AG04449 (cell line): ENCODE results near the gene RADIL.

Source experiments
- CTCF ChIA-PET: fragments of 350-600 bp; formaldehyde crosslinking; extraction: SDS; loops from one replicate; lab custom pipeline; 2021; ENCODE audit warnings: antibody characterized with exemption; lab: Yijun Ruan, JAX
- POLR2A ChIA-PET: fragments of 400-600, 350-600 bp; formaldehyde crosslinking; extraction: SDS; loops from one replicate; lab custom pipeline; 2020; ENCODE audit warnings: antibody characterized with exemption, inconsistent platforms; lab: Yijun Ruan, JAX
- DNase-seq: peaks from one replicate; pipeline ENCODE4 v3.0.0-alpha.2; 2010; ENCODE audit warnings: low read depth, low spot score
- H3K4me3 ChIP-seq: 2 replicates; pipeline ENCODE4 v1.5.1; 2011; ENCODE audit warnings: low read depth, mild to moderate bottlenecking, control low read depth, low read length
- CTCF ChIP-seq: IDR thresholded peaks from one replicate; pipeline ENCODE4 v1.5.1; 2011; ENCODE audit warnings: mild to moderate bottlenecking, moderate library complexity, low read length, control low read depth, inconsistent platforms; ENCODE audit not compliant: insufficient read depth; ENCODE audit errors: missing control alignments

Gene RADIL

GRCh38 chr7:4878336-4879335 lies 4.9 kb downstream of the RADIL start:
- ChIA-PET POLR2A (no interaction called here), CTCF (no interaction called here)
- no peak for DNase-seq
- TF ChIP-seq CTCF = no peak
- H3K4me3 ChIP-seq = no peak overlapping the region

- H3K4me3 ChIP-seq = no peak overlapping the region
- no peak for TF ChIP-seq CTCF
- no peak for DNase-seq
- ChIA-PET POLR2A (no interaction called here), CTCF (no interaction called here)
Observed at GRCh38 chr7:4876586-4876985, 6.9 kb downstream of the RADIL start.

- CTCF ChIA-PET = no interaction called here
Observed at GRCh38 chr7:4875391-4875790, 8.1 kb downstream of the RADIL start.

GRCh38 chr7:4873071-4873944 lies 10.2 kb downstream of the RADIL start:
- no peak for TF ChIP-seq CTCF
- H3K4me3 ChIP-seq = no peak overlapping the region
- CTCF ChIA-PET = no interaction called here
- DNase-seq = no peak
- POLR2A ChIA-PET = no interaction called here

More at GRCh38 chr7:4875391-4875790, 8.1 kb downstream of the RADIL start:
- POLR2A ChIA-PET = no interaction called here
- no peak overlapping the region for H3K4me3 ChIP-seq
- DNase-seq = no peak
- TF ChIP-seq CTCF = no peak

GRCh38 chr7:4871930-4872675 lies 11.4 kb downstream of the RADIL start:
- POLR2A ChIA-PET = no interaction called here
- no peak for TF ChIP-seq CTCF
- DNase-seq = no peak
- H3K4me3 ChIP-seq = no peak overlapping the region
- CTCF ChIA-PET = no interaction called here
